Peyer's patch (tissue), 4 donors: Measurements from ENCODE around the gene PCDH20.

Experiments
- POLR2A ChIP-seq, 2 donors: fragments of 450-650 bp; IDR thresholded peaks; one replicate each; pipeline ENCODE4 v1.5.1; 2017; ENCODE audit warnings: antibody characterized with exemption in 2 of 2, mild to moderate bottlenecking in 2 of 2, moderate library complexity in 2 of 2
- TF ChIP-seq, protein P1 (sequence below), 6 experiments: fragments of 450-650 bp in 4 of 6; fragments of 200-600 bp in 2 of 6; sonication (generic) in 1 of 6; IDR thresholded peaks; one replicate each; pipeline ENCODE4 v1.5.1; 2017 to 2019; ENCODE audit warnings: antibody characterized with exemption in 6 of 6, mild to moderate bottlenecking in 3 of 6, moderate library complexity in 1 of 6

DNA sequence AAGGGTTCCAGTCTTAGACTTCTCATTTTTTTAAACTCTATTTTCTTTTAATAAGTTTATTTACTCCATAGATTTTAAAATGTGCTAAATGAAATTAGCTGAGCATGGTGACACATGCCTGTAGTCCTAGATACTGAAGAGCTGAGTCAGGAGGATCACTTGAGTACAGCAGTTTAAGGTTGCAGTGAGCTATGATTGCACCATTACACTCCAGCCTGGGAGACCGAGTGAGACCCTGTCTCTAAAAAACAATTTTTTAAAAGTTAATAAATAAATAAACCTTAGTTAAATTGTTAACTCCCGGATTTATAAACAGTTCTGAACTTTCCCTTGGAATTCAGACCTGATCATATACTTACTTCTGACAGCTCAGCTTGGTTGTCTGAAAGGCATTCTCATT lies 32.5 kb downstream of the PCDH20 start:
- no peak for TF ChIP-seq POLR2A (IDR thresholded peaks at IDR 0.05)
- TF ChIP-seq, protein P1, sequence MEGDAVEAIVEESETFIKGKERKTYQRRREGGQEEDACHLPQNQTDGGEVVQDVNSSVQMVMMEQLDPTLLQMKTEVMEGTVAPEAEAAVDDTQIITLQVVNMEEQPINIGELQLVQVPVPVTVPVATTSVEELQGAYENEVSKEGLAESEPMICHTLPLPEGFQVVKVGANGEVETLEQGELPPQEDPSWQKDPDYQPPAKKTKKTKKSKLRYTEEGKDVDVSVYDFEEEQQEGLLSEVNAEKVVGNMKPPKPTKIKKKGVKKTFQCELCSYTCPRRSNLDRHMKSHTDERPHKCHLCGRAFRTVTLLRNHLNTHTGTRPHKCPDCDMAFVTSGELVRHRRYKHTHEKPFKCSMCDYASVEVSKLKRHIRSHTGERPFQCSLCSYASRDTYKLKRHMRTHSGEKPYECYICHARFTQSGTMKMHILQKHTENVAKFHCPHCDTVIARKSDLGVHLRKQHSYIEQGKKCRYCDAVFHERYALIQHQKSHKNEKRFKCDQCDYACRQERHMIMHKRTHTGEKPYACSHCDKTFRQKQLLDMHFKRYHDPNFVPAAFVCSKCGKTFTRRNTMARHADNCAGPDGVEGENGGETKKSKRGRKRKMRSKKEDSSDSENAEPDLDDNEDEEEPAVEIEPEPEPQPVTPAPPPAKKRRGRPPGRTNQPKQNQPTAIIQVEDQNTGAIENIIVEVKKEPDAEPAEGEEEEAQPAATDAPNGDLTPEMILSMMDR (IDR thresholded peaks at IDR 0.05): no peak
